ENCODE data around the gene CLPTM1.
A peak's percentile ranks its signal among the peaks of the same experiment; 100 is the strongest.
"Not testable (repeated sequence)": the region's sequence is repeated elsewhere in the genome, so short reads cannot be mapped to it uniquely, and the experiment has no call there.

CLPTM1 gene, protein sequence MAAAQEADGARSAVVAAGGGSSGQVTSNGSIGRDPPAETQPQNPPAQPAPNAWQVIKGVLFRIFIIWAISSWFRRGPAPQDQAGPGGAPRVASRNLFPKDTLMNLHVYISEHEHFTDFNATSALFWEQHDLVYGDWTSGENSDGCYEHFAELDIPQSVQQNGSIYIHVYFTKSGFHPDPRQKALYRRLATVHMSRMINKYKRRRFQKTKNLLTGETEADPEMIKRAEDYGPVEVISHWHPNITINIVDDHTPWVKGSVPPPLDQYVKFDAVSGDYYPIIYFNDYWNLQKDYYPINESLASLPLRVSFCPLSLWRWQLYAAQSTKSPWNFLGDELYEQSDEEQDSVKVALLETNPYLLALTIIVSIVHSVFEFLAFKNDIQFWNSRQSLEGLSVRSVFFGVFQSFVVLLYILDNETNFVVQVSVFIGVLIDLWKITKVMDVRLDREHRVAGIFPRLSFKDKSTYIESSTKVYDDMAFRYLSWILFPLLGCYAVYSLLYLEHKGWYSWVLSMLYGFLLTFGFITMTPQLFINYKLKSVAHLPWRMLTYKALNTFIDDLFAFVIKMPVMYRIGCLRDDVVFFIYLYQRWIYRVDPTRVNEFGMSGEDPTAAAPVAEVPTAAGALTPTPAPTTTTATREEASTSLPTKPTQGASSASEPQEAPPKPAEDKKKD

DNA sequence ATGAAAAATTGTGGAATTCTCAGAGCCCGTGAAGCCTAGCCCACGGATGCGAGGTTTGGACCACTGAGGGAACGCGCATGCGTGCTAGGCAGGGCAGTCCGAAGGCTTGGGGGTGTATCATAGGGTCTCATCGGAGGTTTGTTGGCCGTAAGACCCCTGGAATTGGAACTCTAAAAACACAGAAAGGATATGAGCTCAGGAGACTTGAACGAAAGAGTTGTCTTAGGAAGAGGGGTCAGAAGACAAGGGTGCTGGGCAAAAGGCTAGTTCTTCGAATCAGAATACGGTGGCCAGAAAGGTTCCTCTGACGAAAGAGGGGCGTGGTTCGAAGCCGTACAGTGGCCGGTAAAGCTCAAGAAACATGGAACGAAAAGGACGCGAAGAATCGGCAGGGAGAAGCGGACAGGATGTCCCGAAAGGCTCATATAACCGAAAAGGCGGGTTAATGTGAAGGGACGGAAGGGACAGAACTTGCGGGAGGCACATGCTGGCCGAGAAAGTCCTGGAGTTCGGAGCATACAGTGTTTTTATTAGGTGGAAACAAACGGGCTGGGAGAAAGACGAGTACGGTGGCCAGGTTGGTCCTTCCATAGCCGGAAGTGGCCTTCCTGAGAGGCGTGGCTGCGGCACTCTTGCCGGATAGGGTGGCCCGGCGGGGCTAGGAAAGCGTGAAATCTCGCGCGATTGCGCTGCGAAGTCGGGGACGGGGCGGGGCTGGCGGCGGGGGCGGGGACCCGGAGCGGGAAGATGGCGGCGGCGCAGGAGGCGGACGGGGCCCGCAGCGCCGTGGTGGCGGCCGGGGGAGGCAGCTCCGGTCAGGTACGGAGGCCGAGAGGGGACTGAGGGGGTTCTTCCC is at the start of gene CLPTM1:
TSS of gene CLPTM1 (plus strand) at position 732 of the 856 bp plus-strand sequence. CDS start at position 748, 16 bp downstream.
- peak; percentile 93 for DNase-seq

DNA sequence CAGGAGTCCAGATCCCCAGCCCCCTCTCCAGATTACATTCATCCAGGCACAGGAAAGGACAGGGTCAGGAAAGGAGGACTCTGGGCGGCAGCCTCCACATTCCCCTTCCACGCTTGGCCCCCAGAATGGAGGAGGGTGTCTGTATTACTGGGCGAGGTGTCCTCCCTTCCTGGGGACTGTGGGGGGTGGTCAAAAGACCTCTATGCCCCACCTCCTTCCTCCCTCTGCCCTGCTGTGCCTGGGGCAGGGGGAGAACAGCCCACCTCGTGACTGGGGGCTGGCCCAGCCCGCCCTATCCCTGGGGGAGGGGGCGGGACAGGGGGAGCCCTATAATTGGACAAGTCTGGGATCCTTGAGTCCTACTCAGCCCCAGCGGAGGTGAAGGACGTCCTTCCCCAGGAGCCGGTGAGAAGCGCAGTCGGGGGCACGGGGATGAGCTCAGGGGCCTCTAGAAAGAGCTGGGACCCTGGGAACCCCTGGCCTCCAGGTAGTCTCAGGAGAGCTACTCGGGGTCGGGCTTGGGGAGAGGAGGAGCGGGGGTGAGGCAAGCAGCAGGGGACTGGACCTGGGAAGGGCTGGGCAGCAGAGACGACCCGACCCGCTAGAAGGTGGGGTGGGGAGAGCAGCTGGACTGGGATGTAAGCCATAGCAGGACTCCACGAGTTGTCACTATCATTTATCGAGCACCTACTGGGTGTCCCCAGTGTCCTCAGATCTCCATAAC is 49.6 kb upstream of the CLPTM1 start, which contains the start of gene APOE:
TSS of gene APOE (plus strand) at position 360 of the 724 bp plus-strand sequence. CDS start 829 bp downstream, outside the sequence.
- DNase-seq: no peak

DNA sequence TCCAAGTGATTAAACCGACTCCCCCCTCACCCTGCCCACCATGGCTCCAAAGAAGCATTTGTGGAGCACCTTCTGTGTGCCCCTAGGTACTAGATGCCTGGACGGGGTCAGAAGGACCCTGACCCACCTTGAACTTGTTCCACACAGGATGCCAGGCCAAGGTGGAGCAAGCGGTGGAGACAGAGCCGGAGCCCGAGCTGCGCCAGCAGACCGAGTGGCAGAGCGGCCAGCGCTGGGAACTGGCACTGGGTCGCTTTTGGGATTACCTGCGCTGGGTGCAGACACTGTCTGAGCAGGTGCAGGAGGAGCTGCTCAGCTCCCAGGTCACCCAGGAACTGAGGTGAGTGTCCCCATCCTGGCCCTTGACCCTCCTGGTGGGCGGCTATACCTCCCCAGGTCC is 47.6 kb upstream of the CLPTM1 start:
- DNase-seq: no peak

DNA sequence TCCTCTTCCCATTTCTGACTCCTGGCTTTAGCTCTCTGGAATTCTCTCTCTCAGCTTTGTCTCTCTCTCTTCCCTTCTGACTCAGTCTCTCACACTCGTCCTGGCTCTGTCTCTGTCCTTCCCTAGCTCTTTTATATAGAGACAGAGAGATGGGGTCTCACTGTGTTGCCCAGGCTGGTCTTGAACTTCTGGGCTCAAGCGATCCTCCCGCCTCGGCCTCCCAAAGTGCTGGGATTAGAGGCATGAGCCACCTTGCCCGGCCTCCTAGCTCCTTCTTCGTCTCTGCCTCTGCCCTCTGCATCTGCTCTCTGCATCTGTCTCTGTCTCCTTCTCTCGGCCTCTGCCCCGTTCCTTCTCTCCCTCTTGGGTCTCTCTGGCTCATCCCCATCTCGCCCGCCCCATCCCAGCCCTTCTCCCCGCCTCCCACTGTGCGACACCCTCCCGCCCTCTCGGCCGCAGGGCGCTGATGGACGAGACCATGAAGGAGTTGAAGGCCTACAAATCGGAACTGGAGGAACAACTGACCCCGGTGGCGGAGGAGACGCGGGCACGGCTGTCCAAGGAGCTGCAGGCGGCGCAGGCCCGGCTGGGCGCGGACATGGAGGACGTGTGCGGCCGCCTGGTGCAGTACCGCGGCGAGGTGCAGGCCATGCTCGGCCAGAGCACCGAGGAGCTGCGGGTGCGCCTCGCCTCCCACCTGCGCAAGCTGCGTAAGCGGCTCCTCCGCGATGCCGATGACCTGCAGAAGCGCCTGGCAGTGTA is 46.9 kb upstream of the CLPTM1 start:
- DNase-seq: no peak

DNA sequence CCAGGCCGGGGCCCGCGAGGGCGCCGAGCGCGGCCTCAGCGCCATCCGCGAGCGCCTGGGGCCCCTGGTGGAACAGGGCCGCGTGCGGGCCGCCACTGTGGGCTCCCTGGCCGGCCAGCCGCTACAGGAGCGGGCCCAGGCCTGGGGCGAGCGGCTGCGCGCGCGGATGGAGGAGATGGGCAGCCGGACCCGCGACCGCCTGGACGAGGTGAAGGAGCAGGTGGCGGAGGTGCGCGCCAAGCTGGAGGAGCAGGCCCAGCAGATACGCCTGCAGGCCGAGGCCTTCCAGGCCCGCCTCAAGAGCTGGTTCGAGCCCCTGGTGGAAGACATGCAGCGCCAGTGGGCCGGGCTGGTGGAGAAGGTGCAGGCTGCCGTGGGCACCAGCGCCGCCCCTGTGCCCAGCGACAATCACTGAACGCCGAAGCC is 46.3 kb upstream of the CLPTM1 start:
- DNase-seq: no peak

DNA sequence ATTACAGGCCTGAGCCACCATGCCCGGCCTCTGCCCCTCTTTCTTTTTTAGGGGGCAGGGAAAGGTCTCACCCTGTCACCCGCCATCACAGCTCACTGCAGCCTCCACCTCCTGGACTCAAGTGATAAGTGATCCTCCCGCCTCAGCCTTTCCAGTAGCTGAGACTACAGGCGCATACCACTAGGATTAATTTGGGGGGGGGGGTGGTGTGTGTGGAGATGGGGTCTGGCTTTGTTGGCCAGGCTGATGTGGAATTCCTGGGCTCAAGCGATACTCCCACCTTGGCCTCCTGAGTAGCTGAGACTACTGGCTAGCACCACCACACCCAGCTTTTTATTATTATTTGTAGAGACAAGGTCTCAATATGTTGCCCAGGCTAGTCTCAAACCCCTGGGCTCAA is 45.4 kb upstream of the CLPTM1 start:
- no peak for DNase-seq

DNA sequence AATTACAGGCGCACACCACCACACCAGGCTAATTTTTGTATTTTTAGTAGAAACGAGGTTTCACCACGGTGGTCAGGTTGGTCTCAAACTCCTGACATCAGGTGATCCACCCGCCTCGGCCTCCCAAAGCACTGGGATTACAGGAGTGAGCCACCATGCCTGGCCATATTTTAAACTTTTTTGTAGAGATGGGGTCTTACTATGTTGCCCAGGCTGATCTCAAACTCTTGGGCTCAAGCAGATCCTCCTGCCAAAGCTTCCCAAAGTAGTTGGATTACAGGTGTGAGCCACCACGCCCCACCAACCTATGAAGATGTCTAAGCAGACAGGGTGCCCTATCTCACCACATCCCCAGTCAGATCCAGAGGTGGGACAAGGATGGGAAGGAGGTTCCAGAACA is 43.3 kb upstream of the CLPTM1 start:
- not testable (repeated sequence) for DNase-seq

DNA sequence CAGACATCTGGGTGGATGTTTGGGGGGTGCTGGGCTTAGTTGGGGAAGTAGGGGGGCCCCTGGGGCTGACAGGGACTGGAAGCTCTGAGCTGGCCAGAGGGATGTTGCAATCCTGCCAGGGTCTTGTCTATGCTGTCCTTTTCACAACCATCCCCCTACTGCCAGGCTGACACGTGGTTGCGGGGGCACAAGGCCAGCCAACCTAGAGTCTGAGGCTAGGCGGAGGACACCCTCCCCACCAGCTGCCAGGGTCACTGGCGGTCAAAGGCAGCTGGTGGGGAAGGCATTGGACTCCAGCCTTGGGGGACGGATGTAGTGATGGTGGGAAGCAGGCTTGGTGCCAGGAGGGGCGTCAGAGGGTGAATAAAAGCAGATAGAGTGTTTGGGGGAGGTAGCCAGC is 42.3 kb upstream of the CLPTM1 start:
- DNase-seq: no peak

DNA sequence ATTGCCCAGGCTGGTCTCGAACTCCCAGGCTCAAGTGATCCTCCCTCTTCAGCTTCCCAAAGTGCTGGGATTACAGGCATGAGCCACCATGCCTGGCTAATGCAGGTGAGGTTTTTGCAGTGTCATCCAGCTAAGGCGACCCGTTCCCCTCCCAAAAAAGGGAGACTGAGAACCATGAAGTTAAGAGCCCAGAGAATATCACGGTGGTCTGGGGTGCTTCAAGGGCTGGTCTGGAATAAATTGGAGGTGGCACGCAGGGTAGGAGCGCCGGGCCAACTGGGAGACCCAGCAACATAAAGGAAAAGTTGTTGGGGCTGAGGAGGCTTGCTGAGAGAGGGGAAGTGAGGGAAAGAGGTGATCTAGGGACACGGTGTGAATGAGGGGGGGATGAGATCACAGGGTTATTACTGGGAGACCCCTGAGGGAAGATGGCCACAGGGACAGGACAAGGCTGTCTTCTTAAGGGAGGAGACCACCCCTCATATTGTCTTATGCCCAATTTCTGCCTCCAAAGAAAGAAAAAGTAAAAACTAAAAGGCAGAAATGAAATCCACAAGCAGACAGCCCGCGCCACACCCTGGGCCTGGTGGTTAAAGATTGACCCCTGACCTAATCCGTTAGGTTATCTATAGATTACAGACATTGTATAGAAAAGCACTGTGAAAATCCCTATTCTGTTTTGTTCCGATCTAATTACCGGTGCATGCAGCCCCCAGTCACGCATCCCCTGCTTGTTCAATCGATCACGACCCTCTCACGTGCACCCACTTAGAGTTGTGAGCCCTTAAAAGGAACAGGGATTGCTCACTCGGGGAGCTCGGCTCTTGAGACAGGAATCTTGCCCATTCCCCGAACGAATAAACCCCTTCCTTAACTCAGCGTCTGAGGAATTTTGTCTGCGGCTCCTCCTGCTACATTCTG is 41.4 kb upstream of the CLPTM1 start:
- not testable (repeated sequence) for DNase-seq

DNA sequence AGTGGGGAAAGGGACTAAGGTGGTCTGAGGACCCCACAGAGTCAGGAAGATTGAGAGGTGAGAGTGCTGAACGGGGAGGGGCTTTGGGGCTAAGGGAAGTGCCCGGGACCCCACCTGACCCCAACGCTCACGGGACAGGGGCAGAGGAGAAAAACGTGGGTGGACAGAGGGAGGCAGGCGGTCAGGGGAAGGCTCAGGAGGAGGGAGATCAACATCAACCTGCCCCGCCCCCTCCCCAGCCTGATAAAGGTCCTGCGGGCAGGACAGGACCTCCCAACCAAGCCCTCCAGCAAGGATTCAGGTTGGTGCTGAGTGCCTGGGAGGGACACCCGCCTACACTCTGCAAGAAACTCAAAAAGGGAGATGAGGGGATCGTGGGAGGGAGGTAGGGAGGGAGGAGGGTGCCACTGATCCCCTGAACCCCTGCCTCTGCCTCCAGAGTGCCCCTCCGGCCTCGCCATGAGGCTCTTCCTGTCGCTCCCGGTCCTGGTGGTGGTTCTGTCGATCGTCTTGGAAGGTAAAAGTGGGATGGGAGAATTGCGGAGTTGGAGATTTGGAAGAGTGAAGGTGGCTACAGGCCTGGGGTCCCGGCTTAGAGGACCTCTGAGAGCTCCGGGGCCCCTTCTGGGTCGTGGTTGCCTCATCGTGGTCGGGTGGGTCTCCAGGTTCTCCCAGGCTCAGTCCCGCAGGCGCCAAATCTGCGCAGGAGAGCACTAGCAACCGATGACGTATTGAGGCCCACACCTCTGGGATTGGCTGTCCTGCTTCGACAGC is 40.6 kb upstream of the CLPTM1 start, which contains the start of gene APOC1:
TSS of gene APOC1 (plus strand) at position 176 of the 774 bp plus-strand sequence. CDS start at position 460, 284 bp downstream.
- DNase-seq: peak; percentile 52

DNA sequence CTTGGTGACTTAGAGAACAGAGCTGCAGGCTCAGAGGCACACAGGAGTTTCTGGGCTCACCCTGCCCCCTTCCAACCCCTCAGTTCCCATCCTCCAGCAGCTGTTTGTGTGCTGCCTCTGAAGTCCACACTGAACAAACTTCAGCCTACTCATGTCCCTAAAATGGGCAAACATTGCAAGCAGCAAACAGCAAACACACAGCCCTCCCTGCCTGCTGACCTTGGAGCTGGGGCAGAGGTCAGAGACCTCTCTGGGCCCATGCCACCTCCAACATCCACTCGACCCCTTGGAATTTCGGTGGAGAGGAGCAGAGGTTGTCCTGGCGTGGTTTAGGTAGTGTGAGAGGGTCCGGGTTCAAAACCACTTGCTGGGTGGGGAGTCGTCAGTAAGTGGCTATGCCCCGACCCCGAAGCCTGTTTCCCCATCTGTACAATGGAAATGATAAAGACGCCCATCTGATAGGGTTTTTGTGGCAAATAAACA is 30.9 kb upstream of the CLPTM1 start:
- no peak for DNase-seq

DNA sequence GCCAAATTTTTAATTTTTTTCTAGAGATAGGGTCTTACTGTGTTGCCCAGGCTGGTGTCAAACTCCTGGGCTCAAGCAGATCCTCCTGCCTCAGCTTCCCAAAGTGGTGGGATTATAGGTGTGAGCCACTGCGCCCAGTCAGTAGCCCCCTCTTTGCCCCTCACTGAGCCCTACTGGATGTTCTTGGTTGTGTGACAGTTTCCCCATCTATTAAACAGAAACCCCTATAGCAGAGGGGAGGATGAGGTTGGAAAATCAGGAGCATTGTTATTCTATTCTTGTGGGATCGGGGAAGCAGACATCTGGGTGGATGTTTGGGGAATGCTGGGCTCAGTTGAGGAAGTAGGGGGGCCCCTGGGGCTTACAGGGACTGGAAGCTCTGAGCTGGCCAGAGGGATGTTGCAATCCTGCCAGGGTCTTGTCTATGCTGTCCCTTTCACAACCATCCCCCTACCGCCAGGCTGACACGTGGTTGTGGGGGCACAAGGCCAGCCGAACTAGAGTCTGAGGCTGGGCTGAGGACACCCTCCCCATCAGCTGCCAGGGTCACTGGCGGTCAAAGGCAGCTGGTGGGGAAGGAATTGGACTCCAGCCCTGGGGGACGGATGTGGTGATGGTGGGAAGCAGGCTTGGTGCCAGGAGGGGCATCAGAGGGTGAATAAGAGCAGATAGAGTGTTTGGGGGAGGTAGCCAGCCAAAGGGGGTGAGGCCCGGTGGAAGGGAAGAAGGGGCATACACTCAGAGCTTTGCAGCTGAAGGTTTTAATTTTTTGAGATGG is 29.9 kb upstream of the CLPTM1 start:
- no peak for DNase-seq

DNA sequence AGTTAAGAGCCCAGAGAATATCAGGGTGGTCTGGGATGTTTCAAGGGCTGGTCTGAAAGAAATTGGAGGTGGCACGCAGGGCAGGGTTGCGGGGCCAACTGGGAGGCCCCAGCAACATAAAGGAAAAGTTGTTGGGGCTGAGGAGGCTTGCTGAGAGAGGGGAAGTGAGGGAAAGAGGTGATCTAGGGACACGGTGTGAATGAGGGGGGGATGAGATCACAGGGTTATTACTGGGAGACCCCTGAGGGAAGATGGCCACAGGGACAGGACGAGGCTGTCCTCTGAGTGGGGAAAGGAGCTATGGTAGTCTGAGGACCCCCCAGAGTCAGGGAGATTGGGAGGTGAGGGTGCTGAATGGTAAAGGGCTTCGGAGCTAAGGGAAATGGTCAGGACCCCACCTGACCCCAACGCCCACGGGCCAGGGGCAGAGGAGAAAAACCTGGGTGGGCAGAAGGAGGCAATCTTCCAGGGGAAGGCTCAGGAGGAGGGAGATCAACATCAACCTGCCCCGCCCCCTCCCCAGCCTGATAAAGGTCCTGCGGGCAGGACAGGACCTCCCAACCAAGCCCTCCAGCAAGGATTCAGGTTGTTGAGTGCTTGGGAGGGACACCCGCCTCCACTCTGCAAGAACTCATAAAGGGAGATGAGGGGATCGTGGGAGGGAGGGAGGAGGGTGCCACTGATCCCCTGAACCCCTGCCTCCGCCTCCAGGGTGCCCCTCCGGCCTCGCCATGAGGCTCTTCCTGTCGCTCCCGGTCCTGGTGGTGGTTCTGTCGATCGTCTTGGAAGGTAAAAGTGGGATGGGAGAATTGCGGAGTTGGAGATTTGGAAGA is 28.7 kb upstream of the CLPTM1 start:
- DNase-seq: not testable (repeated sequence)

DNA sequence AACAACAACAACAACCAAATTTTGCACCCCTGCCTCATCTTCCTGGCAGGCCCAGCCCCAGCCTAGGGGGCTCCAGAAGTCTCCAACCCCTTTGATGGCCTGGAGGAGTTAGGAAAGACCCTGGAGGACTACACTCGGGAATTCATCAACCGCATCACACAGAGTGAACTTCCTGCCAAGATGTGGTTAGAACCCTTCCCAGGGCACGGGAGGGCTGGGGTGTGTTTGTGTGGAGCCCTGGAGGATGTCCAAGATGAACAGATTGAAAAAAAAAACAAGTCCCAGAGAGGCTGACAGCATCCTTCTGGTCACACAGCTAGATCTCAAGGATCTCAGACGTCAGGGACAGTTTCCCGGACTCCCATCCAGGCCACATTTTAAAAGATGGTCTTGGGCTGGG is 27.4 kb upstream of the CLPTM1 start:
- DNase-seq: no peak

DNA sequence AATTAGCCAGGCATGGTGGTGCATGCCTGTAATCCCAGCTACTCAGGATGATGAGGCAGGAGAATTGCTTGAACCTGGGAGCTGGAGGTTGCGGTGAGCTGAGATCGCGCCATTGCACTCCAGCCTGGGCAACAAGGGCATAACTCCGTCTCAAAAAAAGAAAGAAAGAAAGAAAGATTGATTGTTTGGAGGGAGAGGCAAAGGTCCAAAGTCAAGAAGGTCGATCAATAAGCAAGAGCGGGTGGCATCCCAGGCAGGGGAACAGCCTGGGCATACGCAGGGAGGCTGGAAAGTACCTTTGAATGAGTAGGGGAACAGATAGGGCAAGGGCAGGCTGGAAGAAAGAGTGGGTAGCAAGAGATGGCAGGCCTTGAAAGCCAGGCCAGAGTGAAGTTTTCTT is 25.1 kb upstream of the CLPTM1 start:
- DNase-seq: no peak

DNA sequence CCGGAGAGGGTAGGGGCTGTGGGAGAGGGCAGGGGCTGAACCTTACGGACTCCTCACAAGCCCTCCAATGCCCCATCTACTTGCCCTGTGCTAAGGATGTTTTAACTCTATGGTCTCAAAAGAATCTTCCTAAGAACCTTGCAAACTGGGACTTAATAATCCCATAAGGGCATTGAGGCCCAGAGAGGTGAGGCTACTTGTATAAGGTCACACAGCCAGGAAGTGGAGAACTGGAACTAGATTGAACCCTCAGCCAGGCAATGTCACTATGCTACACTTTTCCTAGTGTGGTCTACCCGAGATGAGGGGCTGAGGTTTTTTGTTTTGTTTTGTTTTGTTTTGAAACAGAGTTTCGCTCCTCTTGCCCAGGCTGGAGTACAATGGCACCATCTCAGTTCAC is 23.6 kb upstream of the CLPTM1 start:
- no peak for DNase-seq

DNA sequence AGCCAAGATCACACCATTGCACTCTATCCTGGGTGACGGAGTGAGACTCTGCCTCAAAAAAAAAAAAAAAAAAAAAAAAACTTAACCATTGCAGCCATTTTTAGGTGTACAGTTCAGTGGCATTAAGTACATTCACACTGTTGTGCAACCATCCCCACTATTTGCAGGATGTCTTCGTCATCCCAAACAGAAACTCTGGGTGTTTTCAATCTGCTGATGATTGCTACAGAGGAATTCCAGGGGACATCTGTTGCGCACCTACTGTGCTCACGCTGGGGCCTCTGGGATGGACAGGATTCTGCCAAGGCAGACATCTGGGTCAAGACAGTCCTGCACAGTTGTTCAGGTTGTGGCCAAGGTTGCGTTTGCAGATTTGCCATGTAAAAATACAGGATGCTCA is 15.5 kb upstream of the CLPTM1 start:
- no peak for DNase-seq
